Measurements from ENCODE around the gene TNPO1.
A peak's percentile ranks its signal among the peaks of the same experiment; 100 is the strongest.

The TNPO1 gene

GRCh38 chr5:72817076-72817481 lies 618 bp downstream of the TNPO1 start:
- peak overlapping the region; percentile 92 for H3K27ac ChIP-seq (ENCODE audit: low read length)
- H3K4me2 ChIP-seq (ENCODE audit: low read depth, low read length): peak overlapping the region; percentile 84
- H3F3A ChIP-seq (ENCODE audit: insufficient read depth, low read length): peaks cover 25% of the 10 kb centered on the region
- H3K27me3 ChIP-seq (replicated peaks; ENCODE audit: insufficient read depth, low read length): no peaks in the 10 kb centered on the region
- H3K79me2 ChIP-seq (ENCODE audit: low read length): peaks cover 17% of the 10 kb centered on the region; the same call in 1 of the 2 replicates
- peaks cover 16% of the 10 kb centered on the region for H3K4me1 ChIP-seq (ENCODE audit: low read length)
- peak overlapping the region; percentile 96 for H2AFZ ChIP-seq (ENCODE audit: low read length)
- TF ChIP-seq EZH2 (optimal IDR thresholded peaks at IDR 0.05; ENCODE audit: low read depth, low read length): no peak
- no peak for TF ChIP-seq EZH2phosphoT487 (IDR thresholded peaks at IDR 0.05; ENCODE audit: low read length)
- TF ChIP-seq, protein P1, sequence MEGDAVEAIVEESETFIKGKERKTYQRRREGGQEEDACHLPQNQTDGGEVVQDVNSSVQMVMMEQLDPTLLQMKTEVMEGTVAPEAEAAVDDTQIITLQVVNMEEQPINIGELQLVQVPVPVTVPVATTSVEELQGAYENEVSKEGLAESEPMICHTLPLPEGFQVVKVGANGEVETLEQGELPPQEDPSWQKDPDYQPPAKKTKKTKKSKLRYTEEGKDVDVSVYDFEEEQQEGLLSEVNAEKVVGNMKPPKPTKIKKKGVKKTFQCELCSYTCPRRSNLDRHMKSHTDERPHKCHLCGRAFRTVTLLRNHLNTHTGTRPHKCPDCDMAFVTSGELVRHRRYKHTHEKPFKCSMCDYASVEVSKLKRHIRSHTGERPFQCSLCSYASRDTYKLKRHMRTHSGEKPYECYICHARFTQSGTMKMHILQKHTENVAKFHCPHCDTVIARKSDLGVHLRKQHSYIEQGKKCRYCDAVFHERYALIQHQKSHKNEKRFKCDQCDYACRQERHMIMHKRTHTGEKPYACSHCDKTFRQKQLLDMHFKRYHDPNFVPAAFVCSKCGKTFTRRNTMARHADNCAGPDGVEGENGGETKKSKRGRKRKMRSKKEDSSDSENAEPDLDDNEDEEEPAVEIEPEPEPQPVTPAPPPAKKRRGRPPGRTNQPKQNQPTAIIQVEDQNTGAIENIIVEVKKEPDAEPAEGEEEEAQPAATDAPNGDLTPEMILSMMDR (IDR thresholded peaks at IDR 0.05; ENCODE audit: low read length): no peak
- H3K9me2 ChIP-seq (replicated peaks; ENCODE audit: insufficient read depth, low read length): no peaks in the 10 kb centered on the region
- H3K9ac ChIP-seq (ENCODE audit: low read length): peak overlapping the region; percentile 87
- peak; percentile 42 for DNase-seq
- no peaks in the 10 kb centered on the region for H3K36me3 ChIP-seq (replicated peaks; ENCODE audit: insufficient read depth, low read length)
- H3K9me3 ChIP-seq (replicated peaks; ENCODE audit: insufficient read depth, low read length): no peaks in the 10 kb centered on the region
- H4K20me1 ChIP-seq (ENCODE audit: insufficient read depth, low read length): no peaks in the 10 kb centered on the region
- peak overlapping the region; percentile 68 for H3K4me3 ChIP-seq (ENCODE audit: low read length)

DNA sequence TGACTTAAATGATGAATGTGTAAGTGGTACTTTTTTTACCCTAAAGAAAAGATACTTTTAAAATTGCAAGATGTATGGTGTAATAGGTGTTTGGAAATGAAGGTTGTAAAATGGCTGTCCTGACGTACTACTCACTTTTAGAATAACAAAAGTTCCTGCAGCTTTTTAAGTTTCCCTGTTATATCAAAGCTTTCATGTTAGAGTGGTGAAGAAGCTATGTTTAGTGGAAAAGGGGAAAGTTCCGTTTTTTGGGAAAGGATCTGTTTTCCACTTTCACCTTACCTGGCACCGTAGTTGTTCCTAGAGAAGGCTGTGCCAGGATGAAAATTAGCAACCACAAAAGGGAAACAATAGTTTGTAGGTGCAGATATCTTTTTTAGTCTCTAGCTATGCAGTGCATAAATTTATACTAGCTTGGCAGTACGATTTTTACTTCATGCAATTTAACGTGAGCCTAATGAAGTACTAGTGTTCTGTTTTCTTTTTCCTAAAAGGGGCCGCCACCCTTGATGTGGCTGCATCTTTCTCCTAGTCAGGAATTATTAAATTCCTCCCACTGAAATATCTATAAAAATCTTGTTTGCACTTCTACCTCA lies 1.3 kb downstream of the TNPO1 start:
- peaks cover 17% of the 10 kb centered on the region; the same call in 1 of the 2 replicates for H3K79me2 ChIP-seq (ENCODE audit: low read length)
- no peaks in the 10 kb centered on the region for H3K9me2 ChIP-seq (replicated peaks; ENCODE audit: insufficient read depth, low read length)
- TF ChIP-seq, protein P1 (IDR thresholded peaks at IDR 0.05; ENCODE audit: low read length): no peak
- TF ChIP-seq EZH2 (optimal IDR thresholded peaks at IDR 0.05; ENCODE audit: low read depth, low read length): no peak
- peak overlapping the region; percentile 68 for H3K4me3 ChIP-seq (ENCODE audit: low read length)
- no peak for DNase-seq
- H3K36me3 ChIP-seq (replicated peaks; ENCODE audit: insufficient read depth, low read length): no peaks in the 10 kb centered on the region
- peak overlapping the region; percentile 87 for H3K9ac ChIP-seq (ENCODE audit: low read length)
- H2AFZ ChIP-seq (ENCODE audit: low read length): 0 out of 2 replicates have a peak overlapping the region, but pooled peaks have one; percentile 96
- H3K4me2 ChIP-seq (ENCODE audit: low read depth, low read length): peak overlapping the region; percentile 84
- no peaks in the 10 kb centered on the region for H3K9me3 ChIP-seq (replicated peaks; ENCODE audit: insufficient read depth, low read length)
- H4K20me1 ChIP-seq (ENCODE audit: insufficient read depth, low read length): no peaks in the 10 kb centered on the region
- H3K4me1 ChIP-seq (ENCODE audit: low read length): peaks cover 18% of the 10 kb centered on the region
- peaks cover 25% of the 10 kb centered on the region for H3F3A ChIP-seq (ENCODE audit: insufficient read depth, low read length)
- no peak overlapping the region; the same call in 1 of the 2 replicates for H3K27ac ChIP-seq (ENCODE audit: low read length)
- no peaks in the 10 kb centered on the region for H3K27me3 ChIP-seq (replicated peaks; ENCODE audit: insufficient read depth, low read length)

DNA sequence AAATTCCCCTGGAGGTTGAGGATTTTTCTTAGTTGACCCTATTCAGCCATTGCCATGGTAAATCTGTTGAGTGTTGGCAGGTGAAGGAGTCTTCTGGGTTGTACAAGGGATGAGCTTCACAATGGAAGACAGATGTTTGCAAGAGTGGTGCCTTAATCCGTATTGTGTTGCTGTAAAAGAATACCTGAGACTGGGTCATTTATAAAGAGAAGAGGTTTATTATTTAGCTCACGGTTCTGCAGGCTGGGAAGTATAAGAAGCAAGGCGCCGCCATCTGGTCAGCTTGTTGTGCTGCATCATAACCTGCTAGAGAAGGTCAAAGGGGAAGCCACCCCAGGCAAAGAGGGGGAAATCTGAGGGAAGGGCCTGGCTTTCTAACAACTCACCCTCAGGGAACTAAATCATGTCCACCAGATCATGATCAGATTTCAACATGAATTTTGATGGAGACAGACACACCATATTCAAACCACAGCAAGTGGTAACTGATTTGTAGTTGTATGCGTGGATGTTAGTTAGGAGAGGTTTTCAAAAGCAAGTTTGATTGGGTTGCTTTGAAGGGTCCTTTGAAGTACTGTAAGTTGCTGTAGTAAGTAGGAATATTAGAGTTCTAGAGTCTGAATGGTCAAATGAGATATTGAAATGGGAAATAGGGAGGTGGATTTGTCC lies 2.5 kb downstream of the TNPO1 start:
- H3K79me2 ChIP-seq (ENCODE audit: low read length): peaks cover 23% of the 10 kb centered on the region; the same call in 1 of the 2 replicates
- H3K4me2 ChIP-seq (ENCODE audit: low read depth, low read length): no peak overlapping the region
- peaks cover 25% of the 10 kb centered on the region for H3K4me1 ChIP-seq (ENCODE audit: low read length)
- no peaks in the 10 kb centered on the region for H3K9me2 ChIP-seq (replicated peaks; ENCODE audit: insufficient read depth, low read length)
- H3F3A ChIP-seq (ENCODE audit: insufficient read depth, low read length): peaks cover 25% of the 10 kb centered on the region
- no peak overlapping the region for H3K4me3 ChIP-seq (ENCODE audit: low read length)
- H3K27me3 ChIP-seq (replicated peaks; ENCODE audit: insufficient read depth, low read length): no peaks in the 10 kb centered on the region
- peak; percentile 57 for DNase-seq
- H3K27ac ChIP-seq (ENCODE audit: low read length): no peak overlapping the region
- no peaks in the 10 kb centered on the region for H3K36me3 ChIP-seq (replicated peaks; ENCODE audit: insufficient read depth, low read length)
- H2AFZ ChIP-seq (ENCODE audit: low read length): no peak overlapping the region
- TF ChIP-seq EZH2 (optimal IDR thresholded peaks at IDR 0.05; ENCODE audit: low read depth, low read length): no peak
- TF ChIP-seq, protein P1 (IDR thresholded peaks at IDR 0.05; ENCODE audit: low read length): peak; percentile 62
- no peaks in the 10 kb centered on the region for H4K20me1 ChIP-seq (ENCODE audit: insufficient read depth, low read length)
- H3K9ac ChIP-seq (ENCODE audit: low read length): no peak overlapping the region
- H3K9me3 ChIP-seq (replicated peaks; ENCODE audit: insufficient read depth, low read length): no peaks in the 10 kb centered on the region
